Measurements from ENCODE around the gene FSCB. TPM values are rescaled to one million over a fixed set of nuclear protein-coding genes. Genes with fewer than 3 reads are reported as not detected.

FSCB gene
- not detected in 2 replicates for total RNA-seq

GRCh38 chr14:44507183-44507582 is at the start of gene FSCB:
FSCB (minus strand) TSS chr14:44507283; CDS start chr14:44506987, 296 bp downstream.

